Fibroblast of mammary gland (primary cell): Measurements from ENCODE around the gene MEF2C.

Experiments
- DNase-seq: peaks from one replicate; pipeline ENCODE4 v3.0.0-alpha.2; 2010; ENCODE audit warnings: low read depth
- H3K4me3 ChIP-seq: 2 replicates; pipeline ENCODE4 v1.5.1; 2011; ENCODE audit warnings: low read depth, mild to moderate bottlenecking, low read length, moderate library complexity; ENCODE audit not compliant: control insufficient read depth
- CTCF ChIP-seq: conservative IDR thresholded peaks from 2 replicates; pipeline ENCODE4 v1.5.1; 2011; ENCODE audit warnings: low read depth, low read length, inconsistent platforms; ENCODE audit not compliant: control insufficient read depth, insufficient read depth

The MEF2C gene

GRCh38 chr5:88729084-88729828, 153.7 kb downstream of the MEF2C start:
- peak; percentile 69 for TF ChIP-seq CTCF
- peak; percentile 78 for DNase-seq
- no peak overlapping the region for H3K4me3 ChIP-seq

GRCh38 chr5:88727705-88728313, 155.2 kb downstream of the MEF2C start:
- DNase-seq: peak; percentile 47
- TF ChIP-seq CTCF: peak; percentile 50
- H3K4me3 ChIP-seq: no peak overlapping the region

- no peak for DNase-seq
- no peak overlapping the region for H3K4me3 ChIP-seq
- no peak for TF ChIP-seq CTCF
Measured at GRCh38 chr5:88725454-88725853, 157.5 kb downstream of the MEF2C start.

GRCh38 chr5:88724201-88724600, 158.8 kb downstream of the MEF2C start:
- peak; percentile 36 for TF ChIP-seq CTCF
- peak; percentile 31 for DNase-seq
- H3K4me3 ChIP-seq: no peak overlapping the region

- TF ChIP-seq CTCF: no peak
- no peak for DNase-seq
- H3K4me3 ChIP-seq: no peak overlapping the region
Measured at GRCh38 chr5:88722546-88723073, 160.4 kb downstream of the MEF2C start.

- TF ChIP-seq CTCF: no peak
- no peak for DNase-seq
Measured at GRCh38 chr5:88719434-88719833, 163.6 kb downstream of the MEF2C start.

More at GRCh38 chr5:88719434-88719833, 163.6 kb downstream of the MEF2C start:
- H3K4me3 ChIP-seq: no peak overlapping the region
